GM21390 (cell line): ENCODE measurements around the gene LRCH1.

Source experiments
- ATAC-seq: cut with Tn5 transposase; IDR thresholded peaks from one replicate; pipeline ENCODE4 v1.9.1; 2021; ENCODE audit not compliant: unreplicated experiment

LRCH1 gene

GRCh38 chr13:46782691-46783090, 229.7 kb downstream of the LRCH1 start:
- no peak for ATAC-seq

DNA sequence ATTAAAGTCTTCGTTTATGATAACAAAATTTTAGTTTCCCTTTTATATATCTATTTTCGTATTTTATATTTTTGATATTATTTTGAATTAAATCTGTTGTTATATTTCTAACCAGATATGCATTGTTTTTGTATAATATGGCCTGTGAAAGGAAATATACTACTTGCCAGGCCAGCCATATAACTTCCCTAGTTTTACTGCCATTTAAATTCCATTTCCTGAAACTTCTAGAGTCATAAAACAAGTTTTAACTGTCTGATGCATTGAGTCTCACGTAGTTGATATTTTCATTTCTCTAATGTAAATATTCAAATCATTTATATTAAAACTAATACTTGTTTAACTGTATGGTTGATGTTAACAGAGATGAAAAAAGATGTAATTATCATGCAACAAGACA, 230.5 kb downstream of the LRCH1 start:
- ATAC-seq: no peak

DNA sequence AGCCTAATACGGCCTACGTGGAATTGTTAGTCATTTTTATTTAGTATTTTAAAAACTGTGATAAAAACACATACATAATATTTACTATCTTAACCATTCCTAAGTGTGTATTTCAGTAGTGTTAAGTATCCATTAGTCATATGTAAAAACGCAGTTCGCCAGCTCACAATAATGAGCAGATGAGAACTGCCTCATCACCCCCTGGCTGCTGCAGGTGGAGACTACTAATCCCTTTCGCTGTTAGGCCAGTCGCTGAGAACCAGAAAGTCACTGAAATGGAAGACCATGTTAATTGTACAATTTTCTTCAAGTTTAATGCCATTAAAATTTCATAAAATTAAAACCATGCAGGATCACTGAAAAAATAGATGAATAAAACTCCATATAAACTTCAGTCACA, 242.4 kb downstream of the LRCH1 start:
- no peak for ATAC-seq

GRCh38 chr13:46796129-46796514, 243.2 kb downstream of the LRCH1 start:
- no peak for ATAC-seq

DNA sequence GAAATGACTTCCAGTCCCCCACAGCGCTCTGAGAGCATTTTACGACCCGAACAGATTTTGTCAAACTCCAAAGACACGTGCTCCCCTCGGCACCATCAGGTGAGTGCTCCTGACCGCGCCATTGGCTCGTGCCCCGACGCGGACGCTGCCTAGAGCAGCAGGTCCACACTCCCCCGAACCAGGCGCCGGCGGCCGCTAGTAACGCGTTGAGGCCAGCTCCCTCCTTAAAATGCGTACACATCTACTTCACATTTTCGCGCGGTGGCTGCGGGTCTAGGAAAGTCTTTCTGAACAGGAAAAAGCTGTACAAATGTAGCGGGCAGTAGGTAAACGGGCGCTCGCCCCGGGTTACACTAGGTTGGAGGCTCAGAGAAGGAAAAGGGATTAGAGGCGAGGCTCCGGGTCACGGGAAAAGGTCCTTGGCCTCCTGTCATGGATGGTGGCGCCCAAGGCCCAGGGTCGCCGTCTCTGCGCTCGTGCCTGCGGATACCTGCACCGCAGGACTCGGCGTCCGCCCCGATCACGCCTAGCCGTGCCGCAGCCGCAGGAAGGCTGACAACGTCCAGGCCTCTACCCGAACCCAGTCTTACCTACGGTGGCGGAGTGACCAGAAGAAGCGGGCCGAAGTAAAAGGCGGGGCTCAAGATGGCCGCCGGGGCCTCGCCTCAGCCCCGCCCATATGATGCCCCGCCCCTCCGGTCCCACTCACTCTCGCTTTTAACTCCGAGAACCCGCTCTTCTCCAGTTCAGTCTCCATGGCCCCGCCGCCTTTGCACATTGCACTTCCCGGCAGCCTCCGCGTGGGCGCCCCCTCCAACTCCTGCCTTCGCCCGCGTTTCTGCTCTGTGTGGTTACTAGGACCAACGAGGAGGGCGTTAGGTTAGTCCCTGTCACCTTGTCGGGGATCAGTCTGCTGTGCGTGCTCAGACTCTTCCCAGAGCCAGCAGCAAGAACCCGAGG, 243.8 kb downstream of the LRCH1 start, which contains the start of gene ESD:
Gene ESD, minus strand, starts transcription at position 647 of the 960 bp plus-strand sequence. CDS start 5,748 bp downstream, outside the sequence.
- peak; percentile 92 for ATAC-seq

DNA sequence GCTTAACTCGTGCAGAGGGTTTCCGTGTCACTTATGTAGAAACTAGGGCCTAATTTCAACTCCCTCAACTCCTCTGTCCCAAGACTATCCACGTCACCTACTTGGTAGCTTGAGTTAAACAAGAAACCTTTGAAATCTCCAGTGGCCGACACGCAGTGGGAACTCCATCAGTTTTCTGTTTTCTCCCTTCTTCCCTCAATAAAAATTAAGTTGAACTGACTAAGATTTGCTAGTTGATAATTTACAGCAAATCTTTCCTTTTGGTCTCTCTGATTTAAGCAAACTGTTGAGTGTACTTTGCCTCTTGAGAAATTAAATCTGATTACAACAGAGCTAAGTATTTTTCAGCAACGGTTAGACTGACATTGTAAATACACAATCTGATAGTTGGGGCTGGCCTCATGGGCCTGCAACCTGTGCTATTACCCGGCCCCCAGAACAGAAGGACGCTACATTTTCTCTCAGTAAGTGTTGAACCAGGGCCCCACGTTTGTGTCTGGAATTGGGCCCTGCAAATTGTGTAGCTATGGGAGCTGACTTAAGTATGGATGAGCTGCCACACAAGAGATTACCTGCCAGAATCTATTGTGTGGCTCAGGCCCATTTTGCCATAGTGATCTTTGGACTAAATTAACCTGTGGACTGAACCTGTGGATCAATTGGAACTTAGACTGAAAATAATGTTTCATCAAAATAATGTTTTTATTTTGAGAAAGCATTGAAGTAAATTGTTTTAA, 244.7 kb downstream of the LRCH1 start:
- ATAC-seq: no peak

- ATAC-seq: no peak
These were observed 246.2 kb downstream of the LRCH1 start for GRCh38 chr13:46799139-46799538.

GRCh38 chr13:46801858-46802257, 248.9 kb downstream of the LRCH1 start:
- no peak for ATAC-seq
